ENCODE results near the gene C4orf36.

DNA sequence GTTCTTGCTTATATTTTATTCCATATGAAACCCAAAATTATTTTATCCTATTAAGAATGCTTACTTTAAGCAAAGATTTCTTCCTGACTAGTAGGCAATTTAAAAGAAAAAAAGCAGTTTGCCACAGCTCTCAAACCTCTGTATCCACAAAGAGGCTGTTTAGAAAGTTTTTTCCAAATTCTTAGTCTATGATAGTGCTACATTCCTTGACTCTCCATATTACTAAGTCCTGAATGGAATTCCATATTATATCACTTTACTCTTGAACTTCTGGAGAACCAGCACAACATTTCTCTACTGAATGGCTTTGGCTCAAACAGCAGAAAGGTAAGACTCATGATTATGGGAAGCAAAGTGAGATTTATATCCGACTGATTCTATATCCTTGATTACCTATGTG lies 51.4 kb downstream of the C4orf36 start:
- TF ChIP-seq, protein P1, sequence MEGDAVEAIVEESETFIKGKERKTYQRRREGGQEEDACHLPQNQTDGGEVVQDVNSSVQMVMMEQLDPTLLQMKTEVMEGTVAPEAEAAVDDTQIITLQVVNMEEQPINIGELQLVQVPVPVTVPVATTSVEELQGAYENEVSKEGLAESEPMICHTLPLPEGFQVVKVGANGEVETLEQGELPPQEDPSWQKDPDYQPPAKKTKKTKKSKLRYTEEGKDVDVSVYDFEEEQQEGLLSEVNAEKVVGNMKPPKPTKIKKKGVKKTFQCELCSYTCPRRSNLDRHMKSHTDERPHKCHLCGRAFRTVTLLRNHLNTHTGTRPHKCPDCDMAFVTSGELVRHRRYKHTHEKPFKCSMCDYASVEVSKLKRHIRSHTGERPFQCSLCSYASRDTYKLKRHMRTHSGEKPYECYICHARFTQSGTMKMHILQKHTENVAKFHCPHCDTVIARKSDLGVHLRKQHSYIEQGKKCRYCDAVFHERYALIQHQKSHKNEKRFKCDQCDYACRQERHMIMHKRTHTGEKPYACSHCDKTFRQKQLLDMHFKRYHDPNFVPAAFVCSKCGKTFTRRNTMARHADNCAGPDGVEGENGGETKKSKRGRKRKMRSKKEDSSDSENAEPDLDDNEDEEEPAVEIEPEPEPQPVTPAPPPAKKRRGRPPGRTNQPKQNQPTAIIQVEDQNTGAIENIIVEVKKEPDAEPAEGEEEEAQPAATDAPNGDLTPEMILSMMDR (conservative IDR thresholded peaks at IDR 0.05) = no peak
- no peak for TF ChIP-seq ZFX (IDR thresholded peaks at IDR 0.05)
